ENCODE results near the gene MKRN2.

DNA sequence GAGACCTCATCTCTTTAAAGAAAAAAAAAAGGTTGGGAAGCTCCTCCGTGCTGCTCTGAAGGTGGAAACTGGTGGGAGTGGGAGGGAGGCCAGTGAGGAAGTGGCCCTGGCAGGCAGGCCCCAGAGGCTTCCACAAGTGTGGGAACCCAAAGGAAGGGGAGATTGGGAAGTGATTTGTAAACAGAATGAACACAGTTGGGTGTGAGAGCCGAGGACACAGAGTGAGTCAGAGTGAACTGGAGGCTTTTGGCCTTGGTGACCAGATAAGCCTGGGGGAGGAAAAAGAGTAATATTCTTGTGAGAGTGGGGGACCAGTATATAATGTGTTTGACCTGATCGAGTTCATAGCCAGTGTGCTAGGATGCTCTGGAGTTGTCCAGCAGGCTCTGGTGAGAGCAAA, 23.0 kb downstream of the MKRN2 start:
- TF ChIP-seq, protein P1, sequence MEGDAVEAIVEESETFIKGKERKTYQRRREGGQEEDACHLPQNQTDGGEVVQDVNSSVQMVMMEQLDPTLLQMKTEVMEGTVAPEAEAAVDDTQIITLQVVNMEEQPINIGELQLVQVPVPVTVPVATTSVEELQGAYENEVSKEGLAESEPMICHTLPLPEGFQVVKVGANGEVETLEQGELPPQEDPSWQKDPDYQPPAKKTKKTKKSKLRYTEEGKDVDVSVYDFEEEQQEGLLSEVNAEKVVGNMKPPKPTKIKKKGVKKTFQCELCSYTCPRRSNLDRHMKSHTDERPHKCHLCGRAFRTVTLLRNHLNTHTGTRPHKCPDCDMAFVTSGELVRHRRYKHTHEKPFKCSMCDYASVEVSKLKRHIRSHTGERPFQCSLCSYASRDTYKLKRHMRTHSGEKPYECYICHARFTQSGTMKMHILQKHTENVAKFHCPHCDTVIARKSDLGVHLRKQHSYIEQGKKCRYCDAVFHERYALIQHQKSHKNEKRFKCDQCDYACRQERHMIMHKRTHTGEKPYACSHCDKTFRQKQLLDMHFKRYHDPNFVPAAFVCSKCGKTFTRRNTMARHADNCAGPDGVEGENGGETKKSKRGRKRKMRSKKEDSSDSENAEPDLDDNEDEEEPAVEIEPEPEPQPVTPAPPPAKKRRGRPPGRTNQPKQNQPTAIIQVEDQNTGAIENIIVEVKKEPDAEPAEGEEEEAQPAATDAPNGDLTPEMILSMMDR (IDR thresholded peaks at IDR 0.05): no peak
- TF ChIP-seq EP300 (IDR thresholded peaks at IDR 0.05) (no peak), POLR2A (IDR thresholded peaks at IDR 0.05) (no peak)

All from tibial nerve (tissue), 4 donors.